SKM-1 treated with dmso at 0.1 percent for 144 hours (cell line): ENCODE data around the gene TMEM87A.
A peak's percentile ranks its signal among the peaks of the same experiment; 100 is the strongest.
"Not testable (repeated sequence)": the region's sequence is repeated elsewhere in the genome, so short reads cannot be mapped to it uniquely, and the experiment has no call there.

Experiments used
- DNase-seq: peaks from one replicate; lab custom pipeline; 2025; ENCODE audit not compliant: unreplicated experiment; lab: John Stamatoyannopoulos, UW

Gene TMEM87A

DNA sequence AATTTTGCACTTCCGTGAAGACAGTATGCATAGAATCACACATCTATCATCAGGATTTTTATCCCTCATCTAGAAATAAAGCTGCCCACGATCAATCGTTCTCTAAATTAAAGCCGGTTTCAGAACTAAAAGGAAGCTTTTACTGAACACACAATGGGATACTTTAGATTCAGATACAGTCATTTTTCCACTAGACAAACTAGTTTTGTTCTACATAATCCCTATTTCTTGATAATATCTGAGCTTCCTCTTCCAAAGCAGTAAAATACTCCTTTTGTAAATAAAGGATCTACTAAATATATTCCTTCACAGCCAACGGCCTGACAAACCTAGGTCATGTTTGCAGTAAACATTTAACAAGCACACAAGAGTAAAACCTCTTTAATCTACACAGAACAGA, 2.2 kb downstream of the TMEM87A start:
- no peak for DNase-seq

DNA sequence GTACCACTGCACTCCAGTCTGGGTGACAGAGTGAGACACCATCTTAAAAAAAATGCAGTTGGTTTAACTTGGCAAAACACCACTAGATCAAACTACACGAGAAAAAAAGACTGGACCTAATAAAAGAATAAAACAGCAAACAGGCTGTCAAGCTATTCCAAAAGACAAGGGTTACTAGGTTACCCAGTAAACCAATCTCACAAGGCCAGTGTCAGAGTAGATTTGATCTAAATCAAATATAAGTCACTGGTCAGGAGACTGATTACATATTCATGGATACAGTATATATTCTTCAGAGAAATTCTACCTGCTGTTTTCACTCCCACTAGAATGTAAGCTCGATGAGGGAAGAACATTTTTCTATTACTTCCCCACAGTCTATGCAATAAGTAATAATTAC, 2.7 kb downstream of the TMEM87A start:
- DNase-seq, result no peak

DNA sequence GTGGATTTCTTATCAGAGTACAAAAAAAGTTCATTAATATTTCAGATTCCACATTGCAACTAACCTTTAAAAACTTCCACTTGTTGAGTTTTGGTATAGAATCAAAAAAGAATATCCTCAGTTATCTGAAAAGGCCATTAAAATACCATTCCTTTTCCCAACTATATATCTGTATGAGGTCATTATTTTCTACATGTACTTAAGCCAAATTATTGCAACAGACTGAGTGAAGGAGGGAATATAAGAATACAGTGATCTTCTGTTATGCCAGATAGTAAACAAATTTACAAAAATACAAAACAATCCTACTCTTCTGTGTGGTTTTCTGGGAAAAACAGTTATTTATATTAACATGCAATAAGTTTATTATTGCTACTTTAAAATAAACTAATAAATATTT, 5.9 kb downstream of the TMEM87A start:
- DNase-seq, result no peak

DNA sequence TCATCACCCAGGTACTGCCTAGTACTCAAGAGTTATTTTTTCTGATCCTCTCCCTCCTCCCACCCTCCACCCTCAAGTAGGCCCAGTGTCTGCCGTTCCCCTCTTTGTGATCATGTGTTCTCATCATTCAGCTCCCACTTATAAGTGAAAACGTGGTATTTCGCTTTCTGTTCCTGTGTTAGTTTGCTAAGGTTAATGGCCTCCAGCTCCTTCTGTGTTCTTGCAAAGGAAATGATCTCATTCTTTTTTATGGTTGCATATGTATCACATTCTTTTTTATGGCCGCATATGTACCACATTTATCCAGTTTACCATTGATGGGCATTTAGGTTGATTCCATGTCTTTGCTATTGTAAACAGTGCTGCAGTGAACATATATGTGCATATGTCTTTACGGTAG, 8.4 kb downstream of the TMEM87A start:
- no peak for DNase-seq

DNA sequence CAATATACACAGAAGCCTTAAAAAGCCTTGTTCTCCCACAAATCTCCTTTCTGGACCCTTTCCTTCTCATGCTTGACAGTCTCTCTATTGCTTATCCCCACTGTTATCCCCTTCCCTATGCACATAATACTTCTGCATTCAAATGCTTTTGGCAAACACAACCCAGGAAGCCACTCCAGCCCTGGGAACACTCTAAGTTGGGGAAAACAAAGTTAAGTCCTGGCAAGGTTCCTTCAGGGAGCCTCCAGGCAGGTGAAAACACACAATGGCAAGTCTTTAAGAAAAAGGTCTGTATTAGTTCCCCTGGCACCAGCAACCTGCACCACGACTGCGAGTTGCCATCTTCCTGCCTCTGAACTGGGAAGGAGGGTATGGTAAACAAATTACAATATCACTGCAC, 19.9 kb downstream of the TMEM87A start:
- no peak for DNase-seq

DNA sequence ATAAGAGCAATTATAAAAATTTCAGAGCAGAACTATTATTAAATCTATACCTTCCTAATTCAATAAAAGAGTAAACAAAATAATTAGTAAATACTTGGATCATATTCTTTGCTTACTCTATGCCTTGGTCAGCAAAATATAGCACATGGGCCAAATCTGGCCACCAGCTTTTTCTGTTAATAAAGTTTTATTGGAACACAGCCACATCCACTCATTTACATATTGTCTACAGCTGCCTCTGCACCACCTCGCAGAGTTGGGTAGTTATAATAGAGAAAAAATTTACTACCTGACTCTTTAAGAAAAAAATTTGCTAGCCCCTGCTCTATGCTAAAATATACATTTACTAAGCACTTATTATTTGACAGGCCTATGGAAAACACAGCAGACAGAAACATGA, 32.4 kb downstream of the TMEM87A start:
- DNase-seq, result no peak

DNA sequence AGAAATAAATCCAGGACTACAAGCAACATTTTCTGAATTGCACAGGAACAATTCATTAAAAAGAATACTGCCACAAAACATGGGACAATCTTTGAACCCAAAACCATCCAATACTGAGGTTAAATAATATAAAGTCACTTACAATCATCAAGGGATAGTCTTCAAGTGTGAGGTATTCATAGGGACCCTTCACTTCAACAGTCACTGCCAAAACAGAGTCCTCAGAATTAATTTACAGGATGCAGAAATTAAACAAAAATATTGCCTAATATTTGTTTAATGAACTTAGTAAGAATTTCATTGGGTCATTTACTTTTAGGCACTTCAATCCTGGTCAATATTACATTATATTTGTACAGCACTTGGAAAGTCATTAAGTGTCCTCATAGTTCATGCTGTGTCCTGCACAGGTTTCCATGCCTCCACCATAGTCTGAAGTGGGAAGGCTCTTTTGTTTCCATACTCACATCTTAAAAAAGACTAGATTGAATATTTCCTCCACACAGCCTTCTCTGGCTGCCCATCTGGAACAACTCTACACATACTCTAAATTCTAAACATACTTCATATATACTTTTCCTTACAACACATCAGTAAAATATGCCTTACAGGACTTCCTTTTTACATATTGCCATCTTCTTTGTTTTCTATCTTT, 33.6 kb downstream of the TMEM87A start:
- no peak for DNase-seq

DNA sequence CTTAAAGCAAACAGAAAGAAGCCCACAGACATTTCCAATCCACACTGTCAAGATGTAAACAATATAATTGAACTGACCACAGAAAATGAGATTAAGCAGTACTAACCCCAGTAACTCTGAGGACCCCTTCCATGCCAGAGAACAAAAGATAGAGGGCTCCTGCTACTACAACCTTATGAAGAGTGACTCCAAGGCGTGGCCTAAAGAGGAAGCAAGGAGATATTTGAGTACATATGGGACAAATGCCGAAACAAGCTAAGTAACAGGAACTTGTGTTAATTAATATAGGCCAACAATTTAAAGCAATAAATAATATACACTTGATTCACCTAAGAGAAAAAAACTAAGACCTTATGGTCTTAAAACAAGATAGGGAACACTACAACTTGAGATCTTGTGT, 40.1 kb downstream of the TMEM87A start:
- no peak for DNase-seq

DNA sequence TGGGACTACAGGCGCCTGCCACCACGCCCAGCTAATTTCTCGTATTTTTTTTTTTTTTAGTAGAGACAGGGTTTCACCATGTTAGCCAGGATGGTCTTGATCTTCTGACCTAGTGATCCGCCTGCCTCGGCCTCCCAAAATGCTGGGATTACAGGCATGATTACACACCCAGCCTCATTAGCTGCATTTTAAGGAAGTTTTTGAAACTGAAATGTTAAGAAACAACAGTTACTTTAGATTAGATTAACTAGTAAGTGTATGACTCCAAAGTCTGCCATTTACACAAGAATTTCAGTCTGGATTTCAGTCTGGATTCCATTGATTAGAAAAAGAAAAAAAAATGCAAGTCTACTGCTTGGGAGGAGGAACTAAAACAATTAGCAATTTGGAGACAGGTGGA, 40.6 kb downstream of the TMEM87A start:
- DNase-seq, result no peak

DNA sequence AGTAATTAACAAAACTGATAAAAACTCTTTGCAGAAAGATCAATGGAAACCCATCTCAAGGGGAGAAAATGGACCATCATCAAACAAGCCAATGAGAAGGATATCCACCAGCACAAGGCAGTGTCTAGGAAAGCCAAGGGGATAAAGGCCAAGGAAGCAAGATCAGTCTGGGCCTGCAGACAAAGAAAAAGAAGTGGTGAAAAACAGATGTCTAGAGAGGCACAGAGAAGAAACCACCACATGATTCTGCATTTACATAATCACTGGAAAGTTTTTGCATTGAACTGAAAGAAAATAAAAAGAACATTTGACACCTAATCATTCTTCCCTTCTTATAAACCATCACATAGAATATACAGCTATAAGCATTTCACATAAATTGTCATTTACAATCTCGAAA, 42.1 kb downstream of the TMEM87A start:
- no peak for DNase-seq

DNA sequence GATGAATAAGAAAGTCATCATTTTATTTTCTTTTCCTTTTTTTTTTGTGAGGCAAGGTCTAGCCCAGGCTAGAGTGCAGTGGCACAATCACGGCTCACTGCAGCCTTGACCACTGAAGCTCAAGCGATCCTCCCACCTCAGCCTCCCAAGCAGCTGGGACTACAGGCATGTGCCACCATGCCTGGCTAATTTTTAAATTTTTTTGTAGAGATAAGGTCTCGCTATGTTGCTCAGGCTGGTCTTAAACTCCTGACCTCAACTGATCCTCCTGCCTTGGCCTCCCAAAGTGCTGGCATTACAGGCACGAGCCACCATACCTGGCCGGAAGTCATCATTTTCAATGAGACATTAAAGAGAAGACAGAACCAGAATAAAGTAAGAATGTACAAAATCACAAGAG, 44.3 kb downstream of the TMEM87A start:
- not testable (repeated sequence) for DNase-seq

DNA sequence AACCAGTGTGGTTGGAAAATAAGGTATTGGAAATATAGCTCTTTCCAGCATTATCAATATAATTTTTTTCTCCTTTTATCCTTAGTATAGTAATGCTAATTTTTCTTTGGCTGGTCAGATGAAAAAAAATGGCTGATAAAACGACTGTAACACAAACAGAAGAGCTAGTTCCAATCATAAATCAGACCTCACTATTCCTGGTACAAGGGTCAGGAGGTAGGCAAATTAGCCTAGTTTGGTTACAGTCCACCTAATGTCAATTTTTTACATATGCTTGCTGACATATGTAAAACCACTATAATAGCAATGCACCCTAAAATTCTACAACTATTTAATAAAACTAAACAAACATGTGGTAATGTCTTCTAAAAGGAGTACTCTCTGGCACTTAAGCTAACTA, 45.2 kb downstream of the TMEM87A start:
- DNase-seq, result no peak

DNA sequence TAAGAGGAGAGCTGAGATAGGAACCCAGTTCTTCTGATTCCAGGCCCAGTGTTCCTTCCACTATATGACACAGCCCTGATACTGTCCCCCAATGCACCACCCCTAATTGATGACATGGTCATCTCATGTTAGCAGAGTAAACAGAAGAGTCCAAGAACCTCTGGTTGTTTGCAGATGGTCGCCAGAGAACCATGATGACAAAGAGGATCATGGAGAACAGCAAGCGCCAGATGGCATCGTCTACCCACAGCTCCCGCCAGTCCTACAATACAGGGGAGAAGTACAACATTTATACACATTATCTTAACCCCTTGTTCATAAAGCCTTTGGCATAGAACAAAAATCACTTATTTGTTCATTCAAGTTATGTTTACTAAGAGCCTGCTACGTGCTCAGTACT, 46.6 kb downstream of the TMEM87A start:
- no peak for DNase-seq

DNA sequence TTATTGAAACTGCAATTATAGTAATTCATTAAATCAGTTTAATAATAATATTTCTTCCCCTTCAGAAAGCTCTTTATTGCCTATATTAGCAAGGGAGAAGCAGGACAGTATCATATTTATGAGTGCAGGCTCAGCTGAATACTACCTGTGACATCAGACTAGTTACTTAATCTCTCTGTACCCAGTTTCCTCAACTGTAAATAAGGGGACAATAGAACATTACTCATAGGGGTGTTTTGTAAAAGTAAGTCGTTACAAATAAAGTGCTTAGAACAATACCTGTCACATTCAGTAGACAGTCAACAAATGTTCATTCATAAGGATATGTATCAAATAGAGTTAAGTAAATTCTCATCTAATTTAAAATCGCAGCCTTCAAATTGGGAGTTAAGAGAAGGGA, 53.0 kb downstream of the TMEM87A start:
- DNase-seq, result no peak

DNA sequence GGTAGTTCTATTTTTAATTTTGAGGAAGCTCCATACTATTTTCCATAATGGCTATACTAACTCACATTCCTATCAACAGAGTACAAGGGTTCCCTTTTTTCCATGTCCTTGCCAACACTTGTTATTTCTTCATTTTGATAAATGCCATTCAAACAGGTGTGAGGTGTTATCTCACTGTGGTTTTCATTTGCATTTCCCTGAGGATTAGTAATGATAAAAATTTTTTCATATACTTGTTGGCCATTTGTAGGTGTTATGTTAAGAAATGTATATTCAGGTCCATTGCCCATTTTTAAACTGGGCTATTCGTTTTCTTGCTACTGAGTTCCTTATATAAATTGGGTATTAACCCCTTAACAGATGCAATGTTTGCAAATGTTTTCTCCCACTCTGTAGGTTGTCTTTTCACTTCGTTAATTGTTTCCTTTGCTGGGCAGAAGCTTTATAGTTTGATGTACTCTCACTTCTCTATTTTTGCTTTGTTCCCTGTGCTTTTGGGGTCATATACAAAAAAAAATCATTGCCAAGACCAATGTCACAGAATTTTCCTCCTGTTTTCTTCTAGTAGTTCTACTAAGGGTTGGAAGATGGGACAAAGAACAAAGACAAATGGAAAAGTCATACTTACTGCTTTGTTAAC, 54.2 kb downstream of the TMEM87A start:
- no peak for DNase-seq

DNA sequence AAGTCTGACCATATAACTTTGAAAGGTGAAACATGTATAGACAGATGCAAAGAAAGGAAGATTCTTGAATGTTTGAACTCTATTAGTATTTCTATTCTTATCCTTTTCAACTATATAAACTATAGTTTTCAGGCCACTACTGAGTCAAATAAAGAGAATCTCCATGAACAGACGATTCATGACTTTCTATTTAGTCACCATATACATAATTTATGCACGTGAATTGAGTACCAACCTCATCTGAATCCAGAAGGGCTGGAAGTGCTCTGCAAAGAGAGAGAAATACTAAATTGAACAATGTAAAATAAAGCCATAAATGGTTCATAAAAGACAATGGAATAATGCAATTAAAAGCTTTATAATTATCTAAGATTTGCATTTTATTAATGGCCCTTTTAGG, 55.7 kb downstream of the TMEM87A start:
- DNase-seq, result no peak

DNA sequence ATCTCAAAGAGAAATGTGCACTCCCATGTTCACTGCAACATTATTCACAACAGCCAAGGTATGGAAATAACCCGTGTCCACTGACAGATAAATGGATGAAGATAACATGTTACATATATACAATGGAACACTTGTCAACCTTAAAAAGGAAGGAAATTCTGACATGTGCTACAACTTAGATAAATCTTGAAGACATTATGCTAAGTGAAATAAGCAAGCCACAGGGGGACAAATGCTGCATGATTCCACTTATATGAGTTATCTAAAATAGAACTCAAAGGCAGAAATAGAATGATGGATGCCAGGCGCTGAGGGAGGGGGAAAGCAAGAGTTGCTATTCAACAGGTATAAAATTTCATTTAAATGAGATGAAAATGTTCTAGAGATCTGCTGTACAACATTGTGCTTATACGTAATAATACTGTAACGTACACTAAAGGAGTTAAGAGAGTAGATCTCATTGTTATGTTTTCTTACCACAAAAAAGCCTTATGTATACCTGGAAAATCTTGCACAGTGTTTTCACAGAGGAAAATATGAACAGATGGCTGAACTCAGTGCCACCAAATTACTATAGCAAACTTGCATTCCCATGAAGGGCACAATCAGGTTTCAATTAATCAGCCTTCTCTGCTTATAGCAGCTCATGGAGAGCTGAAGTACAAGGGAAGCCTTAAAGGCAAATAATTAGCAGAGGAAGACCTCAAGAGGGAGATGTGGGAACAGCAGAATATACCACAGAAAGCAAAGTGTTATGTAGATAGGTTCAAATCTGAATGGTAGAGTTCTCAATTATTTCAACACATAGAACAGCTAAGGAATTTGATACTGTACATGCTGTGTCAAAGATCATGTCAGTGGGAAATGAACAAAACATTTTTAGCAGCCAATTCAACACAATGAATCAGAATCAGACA, 57.1 kb downstream of the TMEM87A start:
- no peak for DNase-seq

DNA sequence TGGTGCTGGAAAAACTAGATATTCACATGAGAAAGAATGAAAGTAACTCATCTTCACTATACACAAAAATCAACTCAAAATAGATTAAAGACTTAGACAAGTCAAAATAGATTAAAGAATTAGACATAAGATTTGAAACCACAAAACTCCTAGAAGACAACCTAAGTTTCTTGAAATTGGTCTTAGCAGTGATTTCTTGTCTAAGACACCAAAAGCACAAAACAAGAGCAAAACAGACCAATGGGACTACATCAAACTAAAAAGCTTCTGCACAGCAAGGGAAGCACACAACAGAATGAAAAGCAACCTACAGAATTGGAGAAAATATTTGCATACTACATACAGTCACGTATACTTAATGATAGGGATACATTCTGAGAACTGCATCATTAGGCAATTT, 58.6 kb downstream of the TMEM87A start:
- no peak for DNase-seq

DNA sequence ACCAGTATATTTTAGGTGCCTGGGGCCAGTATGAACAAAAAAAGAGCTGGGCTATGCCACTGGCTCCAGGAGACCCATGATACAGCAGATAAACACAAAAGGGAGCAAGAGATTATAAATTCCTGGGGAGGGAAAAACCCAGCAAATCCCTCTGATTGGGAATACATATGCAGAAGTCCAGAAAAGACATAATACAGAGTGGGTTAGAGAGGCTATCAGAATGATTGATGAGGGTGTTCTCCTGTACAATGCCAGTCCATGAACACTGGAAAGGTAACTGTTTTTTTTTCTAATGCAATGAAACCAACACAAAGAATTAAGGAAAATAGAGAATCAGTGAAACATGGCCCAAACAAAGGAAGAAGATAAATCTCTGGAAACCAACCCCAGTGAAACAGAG, 59.7 kb downstream of the TMEM87A start:
- DNase-seq, result no peak

DNA sequence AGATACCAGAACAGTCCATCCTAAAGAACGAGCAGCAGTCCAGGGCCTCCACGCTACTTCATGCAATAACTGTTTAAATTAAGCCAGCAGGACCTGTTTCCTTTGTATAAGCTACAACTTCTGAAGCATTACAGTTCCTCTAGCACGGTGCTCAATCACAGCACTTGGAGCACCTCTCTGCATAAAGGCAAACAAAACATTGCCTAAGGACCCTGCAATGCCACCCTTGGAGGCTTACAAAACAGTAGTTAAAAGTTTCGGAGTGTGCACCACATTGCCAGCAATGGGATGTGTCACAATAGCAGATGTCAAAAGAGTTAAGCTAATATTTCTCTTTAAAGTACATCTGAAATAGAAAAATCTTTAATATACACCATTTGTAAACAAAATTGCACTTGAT, 62.5 kb downstream of the TMEM87A start:
- no peak for DNase-seq

DNA sequence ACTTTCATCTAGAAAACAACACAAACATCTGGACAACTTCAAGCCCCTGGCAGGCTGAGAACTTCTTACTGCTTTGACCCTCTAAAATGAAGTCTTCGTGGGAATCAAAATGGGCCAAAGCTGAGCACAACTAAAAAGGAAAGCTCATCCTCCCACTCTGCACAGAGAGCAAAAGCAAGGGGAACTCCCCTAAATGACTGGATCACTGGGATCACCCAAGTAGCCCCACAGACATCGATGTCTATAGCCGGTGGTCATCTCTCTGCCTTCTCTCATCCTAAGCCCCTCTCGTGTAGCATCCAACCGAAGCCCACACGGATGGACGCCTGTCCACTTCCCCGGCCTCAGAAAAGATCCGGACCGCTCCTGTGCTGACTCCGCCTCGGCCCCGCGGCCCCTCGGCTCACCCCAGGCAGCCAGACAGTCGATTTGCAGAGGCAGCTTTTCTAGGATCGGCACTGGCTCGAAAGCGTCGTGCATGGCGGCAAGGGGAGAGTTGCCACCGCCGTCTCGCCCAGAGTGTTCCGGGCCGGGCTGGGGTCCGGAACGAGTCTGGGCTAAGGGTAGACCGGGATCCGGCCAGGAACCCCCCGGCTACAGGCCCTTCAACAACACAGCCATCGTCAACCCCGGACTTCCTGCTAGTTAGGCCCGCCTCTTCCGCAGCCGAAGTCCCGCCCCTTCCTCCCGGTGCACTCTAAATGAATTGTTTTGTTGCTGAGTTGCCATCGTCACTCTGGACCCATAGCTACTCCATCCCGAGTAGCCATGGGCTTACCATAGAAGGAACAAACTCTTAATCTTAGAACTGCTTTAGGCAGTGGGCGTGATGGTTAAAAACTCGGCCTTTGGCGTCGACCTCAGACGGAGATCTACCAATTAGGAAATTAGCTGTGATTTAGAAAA, 65.3 kb downstream of the TMEM87A start, which contains the start of gene VPS39:
TSS of gene VPS39 (minus strand) at position 631 of the 906 bp plus-strand sequence. CDS start at position 480, 151 bp downstream.
- peak; percentile 84 for DNase-seq
